ENCODE measurements around the gene DCP1A. TPM values are rescaled to one million over a fixed set of nuclear protein-coding genes. Genes with fewer than 3 reads are reported as not detected.

DCP1A gene
- total and polyA plus RNA-seq, 2 experiments from 2014 or later = 19.3 to 32.0 TPM

DNA sequence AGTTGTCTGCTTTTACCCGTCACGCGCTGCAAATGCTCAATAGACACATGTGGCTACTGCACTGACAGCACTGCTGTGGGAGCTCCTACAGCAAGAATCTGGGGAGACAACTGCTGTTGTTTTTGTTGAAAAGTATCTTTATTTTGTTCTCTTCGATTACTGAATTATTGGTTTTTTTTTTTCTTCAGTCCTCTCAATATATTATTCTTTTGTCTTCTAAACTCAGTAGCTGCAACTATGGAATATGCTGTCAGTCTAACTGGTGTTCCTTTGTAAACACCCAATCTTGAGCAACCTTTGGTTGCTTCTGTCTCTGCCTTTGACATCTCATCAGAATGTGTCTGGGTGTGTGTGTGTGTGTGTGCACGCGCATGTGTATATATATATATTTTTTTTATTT lies 12.6 kb downstream of the DCP1A start (continued):
- TF ChIP-seq, protein P1, sequence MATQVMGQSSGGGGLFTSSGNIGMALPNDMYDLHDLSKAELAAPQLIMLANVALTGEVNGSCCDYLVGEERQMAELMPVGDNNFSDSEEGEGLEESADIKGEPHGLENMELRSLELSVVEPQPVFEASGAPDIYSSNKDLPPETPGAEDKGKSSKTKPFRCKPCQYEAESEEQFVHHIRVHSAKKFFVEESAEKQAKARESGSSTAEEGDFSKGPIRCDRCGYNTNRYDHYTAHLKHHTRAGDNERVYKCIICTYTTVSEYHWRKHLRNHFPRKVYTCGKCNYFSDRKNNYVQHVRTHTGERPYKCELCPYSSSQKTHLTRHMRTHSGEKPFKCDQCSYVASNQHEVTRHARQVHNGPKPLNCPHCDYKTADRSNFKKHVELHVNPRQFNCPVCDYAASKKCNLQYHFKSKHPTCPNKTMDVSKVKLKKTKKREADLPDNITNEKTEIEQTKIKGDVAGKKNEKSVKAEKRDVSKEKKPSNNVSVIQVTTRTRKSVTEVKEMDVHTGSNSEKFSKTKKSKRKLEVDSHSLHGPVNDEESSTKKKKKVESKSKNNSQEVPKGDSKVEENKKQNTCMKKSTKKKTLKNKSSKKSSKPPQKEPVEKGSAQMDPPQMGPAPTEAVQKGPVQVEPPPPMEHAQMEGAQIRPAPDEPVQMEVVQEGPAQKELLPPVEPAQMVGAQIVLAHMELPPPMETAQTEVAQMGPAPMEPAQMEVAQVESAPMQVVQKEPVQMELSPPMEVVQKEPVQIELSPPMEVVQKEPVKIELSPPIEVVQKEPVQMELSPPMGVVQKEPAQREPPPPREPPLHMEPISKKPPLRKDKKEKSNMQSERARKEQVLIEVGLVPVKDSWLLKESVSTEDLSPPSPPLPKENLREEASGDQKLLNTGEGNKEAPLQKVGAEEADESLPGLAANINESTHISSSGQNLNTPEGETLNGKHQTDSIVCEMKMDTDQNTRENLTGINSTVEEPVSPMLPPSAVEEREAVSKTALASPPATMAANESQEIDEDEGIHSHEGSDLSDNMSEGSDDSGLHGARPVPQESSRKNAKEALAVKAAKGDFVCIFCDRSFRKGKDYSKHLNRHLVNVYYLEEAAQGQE (IDR thresholded peaks at IDR 0.05; ENCODE audit: unreplicated experiment) = no peak
- TF ChIP-seq POLR2AphosphoS5 (IDR thresholded peaks at IDR 0.05; ENCODE audit: low read depth) (no peak), EZH2phosphoT487 (IDR thresholded peaks at IDR 0.05; ENCODE audit: unreplicated experiment) (no peak)

DNA sequence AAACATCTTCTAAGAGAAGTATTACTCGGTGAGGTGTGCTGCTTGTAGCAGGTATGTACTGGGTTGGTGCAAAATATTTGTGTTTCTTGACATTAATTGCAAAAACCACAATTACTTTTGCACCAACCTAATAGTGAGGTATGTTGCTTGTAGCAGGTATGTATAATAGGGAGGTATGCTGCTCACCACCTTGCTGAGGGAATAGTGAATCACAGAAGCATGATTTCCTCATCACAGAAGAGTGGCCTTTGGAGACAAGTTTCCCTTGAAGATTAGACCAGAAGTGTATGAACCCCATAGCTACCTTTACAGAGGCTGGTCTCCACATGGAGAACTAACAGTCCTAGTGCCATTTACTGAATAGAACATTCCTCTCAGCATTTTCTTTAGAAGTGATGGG lies 15.5 kb downstream of the DCP1A start:
- Histone ChIP-seq H3K27me3 (ENCODE audit: insufficient read depth) (no peaks in the 10 kb centered on the region), H3K9me2 (ENCODE audit: insufficient read depth) (no peaks in the 10 kb centered on the region), H3K36me3 (ENCODE audit: insufficient read depth) (peaks cover 8% of the 10 kb centered on the region; the same call in 1 of the 2 replicates), H3K4me2 (no peak overlapping the region), H3K4me1 (ENCODE audit: insufficient read depth) (no peaks in the 10 kb centered on the region), H2AFZ (no peak overlapping the region), H3F3A (replicated peaks; ENCODE audit: low read depth) (0 out of 2 replicates have a peak, but pooled peaks cover 2% of the 10 kb centered on the region), H4K20me1 (replicated peaks; ENCODE audit: insufficient read depth) (peaks cover 18% of the 10 kb centered on the region), H3K79me2 (replicated peaks; ENCODE audit: insufficient read depth) (peaks cover 59% of the 10 kb centered on the region), H3K4me3 (no peak overlapping the region), H3K27ac (ENCODE audit: low read depth) (no peak overlapping the region)
- no peak for TF ChIP-seq ZNF114 (CRISPR knock-in tag; IDR thresholded peaks at IDR 0.05)
- DNase-seq (ENCODE audit: low spot score) = no peak
- H3K27ac Mint-ChIP-seq = no peak overlapping the region
- no peak overlapping the region for H3K4me3 Mint-ChIP-seq
- H3K36me3 Mint-ChIP-seq (ENCODE audit: low read depth) = peaks cover 48% of the 10 kb centered on the region
- H3K4me1 Mint-ChIP-seq = no peaks in the 10 kb centered on the region; the same call in 2 of the 3 replicates
- no peak for ATAC-seq
- H3K9me3 Mint-ChIP-seq = peaks cover 4% of the 10 kb centered on the region; the same call in 2 of the 3 replicates
- H3K27me3 Mint-ChIP-seq (ENCODE audit: insufficient read depth, low read depth, poor library complexity) = no peaks in the 10 kb centered on the region

DNA sequence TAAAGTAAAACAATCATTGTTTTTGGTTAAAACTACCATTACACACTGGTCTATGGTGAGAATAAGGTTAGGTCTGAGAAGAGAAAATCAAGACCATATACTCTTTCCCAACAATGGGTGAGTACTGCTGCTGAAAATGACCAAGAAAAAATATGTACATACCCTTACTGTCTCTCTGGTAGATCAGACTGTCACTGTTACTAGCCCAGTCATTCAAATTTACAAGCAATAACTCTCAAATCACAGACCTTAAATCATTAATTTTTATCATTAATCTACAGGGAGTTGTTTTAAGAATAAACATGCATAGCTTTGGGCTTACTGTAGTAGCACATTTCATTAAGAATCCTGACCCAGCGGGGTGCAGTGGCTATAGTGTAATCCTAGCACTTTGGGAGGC lies 17.4 kb downstream of the DCP1A start:
- Histone ChIP-seq H3K9me2 (ENCODE audit: insufficient read depth) (no peaks in the 10 kb centered on the region), H3K4me3 (no peak overlapping the region), H3K27me3 (ENCODE audit: insufficient read depth) (no peaks in the 10 kb centered on the region), H3K36me3 (ENCODE audit: insufficient read depth) (peaks cover 12% of the 10 kb centered on the region; the same call in 1 of the 2 replicates), H3K4me1 (ENCODE audit: insufficient read depth) (no peaks in the 10 kb centered on the region), H3F3A (replicated peaks; ENCODE audit: low read depth) (0 out of 2 replicates have a peak, but pooled peaks cover 2% of the 10 kb centered on the region), H4K20me1 (replicated peaks; ENCODE audit: insufficient read depth) (peaks cover 17% of the 10 kb centered on the region), H2AFZ (no peak overlapping the region), H3K27ac (ENCODE audit: low read depth) (peak overlapping the region; percentile 6; the same call in 1 of the 2 replicates), H3K79me2 (replicated peaks; ENCODE audit: insufficient read depth) (peaks cover 73% of the 10 kb centered on the region), H3K4me2 (no peak overlapping the region)
- H3K4me1 Mint-ChIP-seq = no peaks in the 10 kb centered on the region
- no peaks in the 10 kb centered on the region for H3K27me3 Mint-ChIP-seq (ENCODE audit: insufficient read depth, low read depth, poor library complexity)
- H3K27ac Mint-ChIP-seq = no peak overlapping the region
- H3K36me3 Mint-ChIP-seq (ENCODE audit: low read depth) = peaks cover 48% of the 10 kb centered on the region
- DNase-seq (ENCODE audit: low spot score) = no peak
- H3K9me3 Mint-ChIP-seq = peaks cover 8% of the 10 kb centered on the region; the same call in 2 of the 3 replicates
- no peak for ATAC-seq
- H3K4me3 Mint-ChIP-seq = no peak overlapping the region
- TF ChIP-seq, protein P2, sequence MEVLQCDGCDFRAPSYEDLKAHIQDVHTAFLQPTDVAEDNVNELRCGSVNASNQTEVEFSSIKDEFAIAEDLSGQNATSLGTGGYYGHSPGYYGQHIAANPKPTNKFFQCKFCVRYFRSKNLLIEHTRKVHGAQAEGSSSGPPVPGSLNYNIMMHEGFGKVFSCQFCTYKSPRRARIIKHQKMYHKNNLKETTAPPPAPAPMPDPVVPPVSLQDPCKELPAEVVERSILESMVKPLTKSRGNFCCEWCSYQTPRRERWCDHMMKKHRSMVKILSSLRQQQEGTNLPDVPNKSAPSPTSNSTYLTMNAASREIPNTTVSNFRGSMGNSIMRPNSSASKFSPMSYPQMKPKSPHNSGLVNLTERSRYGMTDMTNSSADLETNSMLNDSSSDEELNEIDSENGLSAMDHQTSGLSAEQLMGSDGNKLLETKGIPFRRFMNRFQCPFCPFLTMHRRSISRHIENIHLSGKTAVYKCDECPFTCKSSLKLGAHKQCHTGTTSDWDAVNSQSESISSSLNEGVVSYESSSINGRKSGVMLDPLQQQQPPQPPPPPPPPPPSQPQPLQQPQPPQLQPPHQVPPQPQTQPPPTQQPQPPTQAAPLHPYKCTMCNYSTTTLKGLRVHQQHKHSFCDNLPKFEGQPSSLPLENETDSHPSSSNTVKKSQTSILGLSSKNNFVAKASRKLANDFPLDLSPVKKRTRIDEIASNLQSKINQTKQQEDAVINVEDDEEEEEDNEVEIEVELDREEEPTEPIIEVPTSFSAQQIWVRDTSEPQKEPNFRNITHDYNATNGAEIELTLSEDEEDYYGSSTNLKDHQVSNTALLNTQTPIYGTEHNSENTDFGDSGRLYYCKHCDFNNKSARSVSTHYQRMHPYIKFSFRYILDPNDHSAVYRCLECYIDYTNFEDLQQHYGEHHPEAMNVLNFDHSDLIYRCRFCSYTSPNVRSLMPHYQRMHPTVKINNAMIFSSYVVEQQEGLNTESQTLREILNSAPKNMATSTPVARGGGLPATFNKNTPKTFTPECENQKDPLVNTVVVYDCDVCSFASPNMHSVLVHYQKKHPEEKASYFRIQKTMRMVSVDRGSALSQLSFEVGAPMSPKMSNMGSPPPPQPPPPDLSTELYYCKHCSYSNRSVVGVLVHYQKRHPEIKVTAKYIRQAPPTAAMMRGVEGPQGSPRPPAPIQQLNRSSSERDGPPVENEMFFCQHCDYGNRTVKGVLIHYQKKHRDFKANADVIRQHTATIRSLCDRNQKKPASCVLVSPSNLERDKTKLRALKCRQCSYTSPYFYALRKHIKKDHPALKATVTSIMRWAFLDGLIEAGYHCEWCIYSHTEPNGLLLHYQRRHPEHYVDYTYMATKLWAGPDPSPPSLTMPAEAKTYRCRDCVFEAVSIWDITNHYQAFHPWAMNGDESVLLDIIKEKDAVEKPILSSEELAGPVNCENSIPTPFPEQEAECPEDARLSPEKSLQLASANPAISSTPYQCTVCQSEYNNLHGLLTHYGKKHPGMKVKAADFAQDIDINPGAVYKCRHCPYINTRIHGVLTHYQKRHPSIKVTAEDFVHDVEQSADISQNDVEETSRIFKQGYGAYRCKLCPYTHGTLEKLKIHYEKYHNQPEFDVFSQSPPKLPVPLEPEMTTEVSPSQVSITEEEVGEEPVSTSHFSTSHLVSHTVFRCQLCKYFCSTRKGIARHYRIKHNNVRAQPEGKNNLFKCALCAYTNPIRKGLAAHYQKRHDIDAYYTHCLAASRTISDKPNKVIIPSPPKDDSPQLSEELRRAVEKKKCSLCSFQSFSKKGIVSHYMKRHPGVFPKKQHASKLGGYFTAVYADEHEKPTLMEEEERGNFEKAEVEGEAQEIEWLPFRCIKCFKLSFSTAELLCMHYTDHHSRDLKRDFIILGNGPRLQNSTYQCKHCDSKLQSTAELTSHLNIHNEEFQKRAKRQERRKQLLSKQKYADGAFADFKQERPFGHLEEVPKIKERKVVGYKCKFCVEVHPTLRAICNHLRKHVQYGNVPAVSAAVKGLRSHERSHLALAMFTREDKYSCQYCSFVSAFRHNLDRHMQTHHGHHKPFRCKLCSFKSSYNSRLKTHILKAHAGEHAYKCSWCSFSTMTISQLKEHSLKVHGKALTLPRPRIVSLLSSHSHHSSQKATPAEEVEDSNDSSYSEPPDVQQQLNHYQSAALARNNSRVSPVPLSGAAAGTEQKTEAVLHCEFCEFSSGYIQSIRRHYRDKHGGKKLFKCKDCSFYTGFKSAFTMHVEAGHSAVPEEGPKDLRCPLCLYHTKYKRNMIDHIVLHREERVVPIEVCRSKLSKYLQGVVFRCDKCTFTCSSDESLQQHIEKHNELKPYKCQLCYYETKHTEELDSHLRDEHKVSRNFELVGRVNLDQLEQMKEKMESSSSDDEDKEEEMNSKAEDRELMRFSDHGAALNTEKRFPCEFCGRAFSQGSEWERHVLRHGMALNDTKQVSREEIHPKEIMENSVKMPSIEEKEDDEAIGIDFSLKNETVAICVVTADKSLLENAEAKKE (CRISPR knock-in tag; IDR thresholded peaks at IDR 0.05) = no peak
- TF ChIP-seq, protein P1 (IDR thresholded peaks at IDR 0.05; ENCODE audit: unreplicated experiment) = no peak
- no peak for TF ChIP-seq ZNF331 (CRISPR knock-in tag; IDR thresholded peaks at IDR 0.05; ENCODE audit: low read depth)

Data from GM23338 (cell line).